Right lobe of liver (tissue), 4 donors: ENCODE results near the gene SH3BP4.

ENCODE experiments used
- CTCF ChIP-seq, 4 donors: fragments of 200-600 bp in 3 of 4; fragments of 450-650 bp in 1 of 4; IDR thresholded peaks; one replicate each; pipeline versions ENCODE4 v1.5.1 to v1.8.0; 2016 to 2022; ENCODE audit warnings: antibody characterized with exemption in 4 of 4, mild to moderate bottlenecking in 2 of 4
- POLR2A ChIP-seq: fragments of 450-650 bp; IDR thresholded peaks from one replicate; pipeline ENCODE4 v1.6.1; 2017; ENCODE audit warnings: antibody characterized with exemption, mild to moderate bottlenecking
- donor health status: DM: no; HTN: no; CAD: no.
- donor health status: DM: no; HTN: no; CAD: no.
- donor health status: DM: no; HTN: yes; CAD: no.

GRCh38 chr2:234961784-234962183 lies 10.0 kb downstream of the SH3BP4 start:
- TF ChIP-seq CTCF (IDR thresholded peaks at IDR 0.05) (no peak), POLR2A (no peak)
